GM12875 (cell line): Measurements from ENCODE around the gene ENDOD1.

Source experiments
- H3K4me3 ChIP-seq: one replicate; pipeline ENCODE4 v1.5.1; 2011; ENCODE audit warnings: low read depth, low read length, control low read depth
- CTCF ChIP-seq: IDR thresholded peaks from 2 replicates; pipeline ENCODE4 v1.5.1; 2011; ENCODE audit warnings: low read depth, mild to moderate bottlenecking, control low read depth, inconsistent platforms, low read length, moderate library complexity, borderline replicate concordance; ENCODE audit not compliant: insufficient read depth

Gene ENDOD1

GRCh38 chr11:95085117-95085816, 4.4 kb upstream of the ENDOD1 start:
- TF ChIP-seq CTCF: no peak
- no peak overlapping the region for H3K4me3 ChIP-seq

DNA sequence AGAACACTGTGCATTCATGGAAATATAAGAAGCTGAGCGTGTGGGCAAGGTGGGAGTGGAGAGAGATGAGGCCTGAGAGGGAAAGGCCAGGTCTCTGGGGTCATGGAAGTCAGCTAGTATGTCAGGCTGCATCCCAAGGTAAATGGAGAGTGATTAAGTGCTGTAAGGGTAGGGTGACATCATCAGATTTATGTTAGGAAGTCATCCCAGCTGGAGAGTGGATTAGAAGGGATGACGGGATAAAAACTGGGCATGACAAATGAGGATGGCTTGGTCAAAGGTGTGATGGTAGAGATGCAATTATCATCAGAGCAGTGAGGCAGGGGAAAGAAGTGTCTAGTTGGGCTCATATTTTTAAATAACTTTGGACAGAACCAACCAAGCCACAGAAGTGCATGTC, 3.5 kb upstream of the ENDOD1 start:
- TF ChIP-seq CTCF: no peak

GRCh38 chr11:95086836-95087570, 2.6 kb upstream of the ENDOD1 start:
- TF ChIP-seq CTCF: no peak
- no peak overlapping the region for H3K4me3 ChIP-seq

More for the DNA sequence above, 3.5 kb upstream of the ENDOD1 start:
- H3K4me3 ChIP-seq: no peak overlapping the region

- no peak for TF ChIP-seq CTCF
- peak overlapping the region; percentile 90 for H3K4me3 ChIP-seq
Observed at GRCh38 chr11:95088946-95089619, 563 bp upstream of the ENDOD1 start.

DNA sequence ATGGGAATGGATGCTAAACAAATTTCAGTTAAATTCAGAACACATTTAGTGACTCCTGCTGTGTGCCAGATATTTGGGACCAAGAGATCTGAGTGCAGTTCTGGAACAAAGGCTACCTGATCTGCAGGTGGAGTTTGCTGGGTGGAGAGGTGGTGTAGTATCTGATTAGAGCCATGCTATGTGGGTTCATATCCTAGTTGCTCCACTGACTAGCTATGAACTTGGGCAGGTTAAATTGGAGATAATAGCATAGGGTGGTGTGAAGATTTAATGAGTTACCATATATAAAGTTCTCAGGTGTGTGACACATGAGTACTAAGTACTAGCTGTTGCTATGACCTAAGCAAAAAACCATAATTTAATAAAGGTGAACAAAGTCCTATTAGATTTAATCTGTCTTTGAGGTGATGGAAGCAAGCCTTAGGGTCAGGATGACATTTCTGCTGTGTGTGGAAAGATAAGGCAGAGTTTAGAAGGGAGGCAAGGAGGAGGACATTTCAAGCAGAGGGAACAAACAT, 2.1 kb downstream of the ENDOD1 start:
- TF ChIP-seq CTCF: no peak
- H3K4me3 ChIP-seq: no peak overlapping the region

- no peak overlapping the region for H3K4me3 ChIP-seq
- peak; percentile 68 for TF ChIP-seq CTCF
Observed at GRCh38 chr11:95092549-95093324, 3.1 kb downstream of the ENDOD1 start.
